NOMO-1 (cell line): ENCODE measurements around the gene CCNI2.

ENCODE experiments used
- DNase-seq, 2 experiments: peaks; one replicate each; lab custom pipeline; 2025; ENCODE audit not compliant: unreplicated experiment in 2 of 2; lab: John Stamatoyannopoulos, UW

The CCNI2 gene

GRCh38 chr5:132764051-132764450 lies 16.8 kb downstream of the CCNI2 start:
- DNase-seq = no peak

DNA sequence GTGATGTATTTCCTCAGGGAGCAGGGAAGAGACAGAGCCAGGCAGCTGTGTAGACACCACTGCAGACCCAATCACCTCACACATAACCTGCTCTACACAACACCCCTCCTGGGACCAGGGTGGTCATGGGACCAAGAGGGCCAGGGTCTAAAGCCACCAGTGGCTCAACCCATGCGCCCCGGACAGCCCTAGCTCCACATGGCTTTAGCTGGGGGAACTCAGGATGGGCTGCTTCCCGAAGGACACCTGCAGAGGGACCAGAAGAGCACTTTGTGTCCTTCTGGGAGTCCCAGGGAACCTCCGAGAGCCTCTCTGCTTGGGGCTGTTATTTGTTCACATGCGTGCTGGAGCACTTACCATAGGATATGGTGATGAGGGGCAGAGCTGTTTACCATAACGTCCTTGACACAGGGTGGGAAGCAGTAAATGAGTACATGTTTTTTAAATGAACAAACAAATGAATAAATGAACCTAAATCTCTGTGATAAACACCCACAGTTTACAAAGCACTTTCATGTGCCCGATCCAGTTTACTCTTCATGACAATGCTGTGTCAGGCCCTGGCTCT lies 17.5 kb downstream of the CCNI2 start:
- no peak for DNase-seq

- DNase-seq = no peak
These were observed 18.2 kb downstream of the CCNI2 start for GRCh38 chr5:132765311-132766019.

DNA sequence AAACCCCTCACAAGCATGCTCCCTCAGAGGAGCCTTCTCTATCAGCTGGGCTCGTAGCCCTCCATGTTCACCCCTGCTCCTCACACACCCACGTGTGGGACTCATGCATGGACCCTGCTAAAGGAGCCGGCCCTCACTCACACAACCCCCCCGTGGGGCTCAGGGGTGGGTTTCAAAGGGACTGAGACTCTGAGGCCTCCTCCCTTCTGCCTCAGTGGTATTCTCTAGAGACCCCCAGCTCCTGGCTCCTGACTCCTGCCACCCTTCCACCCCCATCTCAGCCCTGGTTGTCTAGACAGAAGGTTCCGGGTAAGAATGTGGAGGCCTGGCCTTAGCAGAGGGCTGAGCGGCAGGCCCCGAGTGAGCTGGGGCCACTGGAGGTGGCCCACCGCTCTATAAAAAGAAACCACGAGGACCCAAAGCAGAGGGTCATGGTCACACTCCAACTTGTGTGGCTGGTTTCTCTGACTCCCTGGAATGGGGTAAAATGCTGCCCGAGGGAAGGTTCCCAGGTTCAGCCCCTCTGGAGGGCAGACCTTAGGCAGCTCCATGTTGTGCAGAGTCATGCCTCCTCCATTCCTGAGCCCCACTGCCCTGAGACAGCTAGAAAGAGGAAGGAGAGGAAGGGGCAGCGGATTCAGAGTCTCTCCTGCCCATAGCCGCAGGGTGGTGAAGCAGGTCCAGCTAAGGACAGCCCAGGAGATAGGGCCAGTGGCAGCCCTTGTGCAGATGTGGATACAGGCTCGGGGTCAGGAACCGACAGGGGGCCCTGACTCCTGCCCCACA lies 19.0 kb downstream of the CCNI2 start:
- no peak for DNase-seq

DNA sequence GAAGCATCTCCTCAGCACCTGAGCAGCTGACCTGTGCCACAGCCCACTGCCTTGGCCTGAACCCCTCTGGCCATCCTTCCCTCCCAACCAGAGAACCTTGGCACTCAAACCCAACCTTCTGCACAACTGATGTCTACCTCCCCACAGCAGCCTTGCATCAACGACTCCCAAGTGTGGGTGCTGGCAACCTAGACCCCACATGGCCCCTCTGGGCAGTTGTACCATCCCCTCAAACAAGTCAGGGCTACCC lies 19.5 kb downstream of the CCNI2 start:
- no peak for DNase-seq

- no peak for DNase-seq
These were observed 19.9 kb downstream of the CCNI2 start for GRCh38 chr5:132767150-132767549.

- DNase-seq = no peak
These were observed 21.3 kb downstream of the CCNI2 start for GRCh38 chr5:132768485-132768868.

GRCh38 chr5:132770476-132771159 lies 23.4 kb downstream of the CCNI2 start:
- DNase-seq = no peak

- DNase-seq = no peak
These were observed 24.3 kb downstream of the CCNI2 start for GRCh38 chr5:132771503-132771998.

GRCh38 chr5:132772291-132773070 lies 25.3 kb downstream of the CCNI2 start:
- DNase-seq = no peak

GRCh38 chr5:132773114-132773513 lies 25.9 kb downstream of the CCNI2 start:
- DNase-seq = no peak

DNA sequence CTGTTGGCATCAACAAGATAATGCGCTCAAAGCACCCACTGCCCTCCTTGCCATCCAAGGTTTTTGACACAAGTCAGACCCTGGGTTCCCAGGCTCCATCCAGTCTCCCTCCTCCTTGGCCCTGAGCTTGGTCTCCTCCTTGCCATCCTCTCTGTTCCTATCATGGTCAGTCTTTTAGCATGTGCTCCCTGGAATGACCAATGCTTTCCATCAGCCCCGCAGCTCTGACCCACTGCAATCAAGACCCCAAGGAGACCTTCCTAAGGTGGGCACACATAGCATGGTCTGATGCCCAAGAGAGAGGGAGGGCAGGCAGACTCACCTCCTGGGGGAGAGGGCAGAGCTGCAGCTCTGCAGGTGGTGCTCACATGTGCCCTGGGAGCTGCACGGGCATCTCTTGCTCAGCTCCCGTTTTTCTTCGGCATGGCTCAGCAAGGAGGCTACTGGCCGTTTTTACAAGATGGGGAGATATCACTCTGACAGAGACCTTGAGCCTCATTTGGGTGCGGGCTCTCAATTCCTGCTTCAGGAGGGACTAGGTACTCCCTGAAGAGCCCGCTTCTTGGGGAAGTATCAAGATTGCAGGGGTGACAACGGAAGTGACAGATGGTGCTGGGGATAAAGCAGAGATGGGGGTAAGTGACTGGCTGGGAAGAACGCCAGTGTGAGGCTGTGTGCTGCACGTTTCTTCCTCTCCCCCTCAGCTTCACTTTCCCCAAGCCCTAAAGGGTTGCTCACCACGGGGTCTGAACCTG lies 26.6 kb downstream of the CCNI2 start:
- no peak for DNase-seq

- no peak for DNase-seq
These were observed 27.2 kb downstream of the CCNI2 start for GRCh38 chr5:132774406-132774805.

DNA sequence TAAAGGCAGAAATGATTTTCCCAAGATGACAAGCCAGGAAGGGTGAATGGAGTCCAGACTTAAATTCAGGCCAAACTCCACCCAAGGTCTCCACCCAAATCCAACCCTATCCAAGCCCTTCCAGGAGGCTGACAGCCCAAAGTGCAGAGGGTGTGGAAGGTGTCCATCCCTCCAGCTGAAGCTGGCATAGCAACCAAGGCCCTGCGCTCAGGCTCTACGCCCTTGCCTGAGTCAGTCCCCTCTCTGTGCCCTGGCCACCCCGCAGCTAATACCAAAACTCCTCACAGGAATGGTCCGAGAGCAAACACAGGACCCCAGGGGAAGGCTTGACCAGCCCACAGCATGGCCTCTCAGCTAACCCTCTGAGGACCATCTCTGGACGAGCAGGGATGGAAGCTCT lies 27.7 kb downstream of the CCNI2 start:
- DNase-seq = no peak

GRCh38 chr5:132775476-132775961 lies 28.3 kb downstream of the CCNI2 start:
- no peak for DNase-seq

- DNase-seq = no peak
These were observed 29.1 kb downstream of the CCNI2 start for GRCh38 chr5:132776131-132776937.

DNA sequence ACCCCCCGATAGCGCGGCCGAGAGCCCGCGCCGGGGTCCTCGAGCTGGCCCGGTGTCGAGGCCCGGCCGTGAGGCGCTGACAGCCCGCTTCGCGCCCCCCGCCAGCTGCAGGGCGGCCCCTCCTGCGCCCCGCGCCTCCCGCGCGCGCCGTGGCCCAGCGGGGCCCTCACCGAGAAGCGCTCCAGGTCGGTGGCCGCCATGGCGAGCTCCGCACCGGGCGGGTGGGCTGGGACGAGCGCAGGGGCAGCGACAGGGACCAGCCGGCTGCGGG lies 29.6 kb downstream of the CCNI2 start:
- no peak for DNase-seq

DNA sequence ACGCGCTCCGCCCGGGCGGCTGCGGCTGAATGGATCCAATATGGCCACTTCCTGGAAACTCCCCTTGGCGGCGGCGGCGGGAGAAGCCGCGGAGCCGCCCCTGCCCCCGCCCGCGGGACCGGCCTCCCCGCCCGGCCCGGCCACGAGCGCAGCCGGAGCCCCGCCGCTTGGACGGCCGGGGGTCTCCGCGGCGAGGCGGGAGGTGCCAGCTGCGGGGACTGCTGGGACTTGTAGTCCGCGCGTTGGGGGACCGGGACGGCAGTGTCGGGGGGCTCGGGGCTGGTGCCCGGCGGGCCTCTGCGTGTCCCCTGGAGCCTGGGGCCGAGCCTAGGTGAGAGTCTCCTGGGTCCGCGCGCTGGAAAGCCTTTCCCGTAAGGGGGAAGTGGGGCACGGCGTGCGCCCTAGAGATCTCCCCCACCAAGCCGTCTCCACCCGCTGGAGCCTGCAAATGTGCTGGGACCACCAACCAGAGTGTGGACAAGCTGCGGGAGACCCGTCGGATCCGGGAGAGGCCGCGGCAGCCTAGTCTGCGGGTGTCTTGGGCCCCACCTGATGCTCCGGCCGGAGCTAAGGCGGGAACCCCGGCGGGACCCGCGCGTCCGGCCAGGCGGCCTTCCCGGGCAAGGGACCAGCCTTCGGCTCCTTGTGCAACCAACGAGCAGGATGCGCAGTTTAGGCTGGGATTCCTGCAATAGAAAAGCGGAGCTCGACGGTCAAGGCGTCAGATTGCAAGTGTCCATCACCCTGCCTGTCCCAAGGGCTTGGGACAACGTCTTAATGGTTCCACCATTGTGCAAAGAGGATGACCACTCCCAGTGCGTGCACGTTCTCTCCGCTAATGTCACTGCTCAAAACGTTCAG lies 30.2 kb downstream of the CCNI2 start, which contains the start of gene SEPTIN8:
SEPTIN8 (minus strand) TSS at position 31 of the 861 bp plus-strand sequence. CDS start 102 bp downstream, outside the sequence.
- DNase-seq = peak; percentile 17 to 27
